Gastrocnemius medialis (tissue), 4 donors: Measurements from ENCODE around the gene RASL12.

Source experiments
- CTCF ChIP-seq, 5 experiments: fragments of 450-650 bp in 3 of 5; fragments of 200-600 bp in 2 of 5; sonication (generic) in 2 of 5; IDR thresholded peaks in 4 of 5; conservative IDR thresholded peaks in 1 of 5; 1 replicate in 4 of 5; 2 replicates in 1 of 5; pipeline ENCODE4 v1.5.1; 2016 to 2019; ENCODE audit warnings: antibody characterized with exemption in 5 of 5, mild to moderate bottlenecking in 3 of 5, moderate library complexity in 3 of 5
- POLR2A ChIP-seq, 2 donors: fragments of 450-650 bp; IDR thresholded peaks; one replicate each; pipeline ENCODE4 v1.6.1; 2017; ENCODE audit warnings: antibody characterized with exemption in 2 of 2, mild to moderate bottlenecking in 2 of 2, moderate library complexity in 2 of 2

GRCh38 chr15:65054333-65055200, 13.2 kb downstream of the RASL12 start:
- TF ChIP-seq CTCF (IDR thresholded peaks at IDR 0.05 in 4 of 5, conservative IDR thresholded peaks at IDR 0.05 in 1 of 5) (peak; percentile 90 to 97 (median 91)), POLR2A (IDR thresholded peaks at IDR 0.05) (no peak)
